Suppressor macrophage treated with lipopolysaccharide for 4 hours (primary cell): ENCODE measurements around the gene ZNF14.
"Not testable (repeated sequence)": the region's sequence is repeated elsewhere in the genome, so short reads cannot be mapped to it uniquely, and the experiment has no call there.

Experiments used
- DNase-seq: peaks from one replicate; pipeline ENCODE4 v3.0.0-alpha.2; 2020

The ZNF14 gene

DNA sequence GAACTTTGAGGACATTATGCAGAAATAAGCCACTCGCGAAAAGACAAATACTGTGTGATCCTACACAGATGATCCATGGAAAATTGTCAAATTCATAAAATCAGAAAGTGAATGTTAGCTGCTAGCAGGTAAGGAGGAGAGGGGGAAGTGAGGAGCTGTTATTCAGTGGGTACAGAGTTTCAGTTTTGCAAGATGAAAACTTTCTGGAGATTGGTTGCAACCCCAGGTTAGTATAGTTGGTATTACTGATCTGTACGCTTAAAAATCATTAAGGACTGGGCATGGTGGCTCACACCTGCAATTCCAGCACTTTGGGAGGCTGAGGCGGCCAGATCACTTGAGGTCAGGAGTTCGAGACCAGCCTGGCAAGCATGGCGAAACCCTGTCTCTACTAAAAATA, 46.3 kb downstream of the ZNF14 start:
- no peak for DNase-seq

DNA sequence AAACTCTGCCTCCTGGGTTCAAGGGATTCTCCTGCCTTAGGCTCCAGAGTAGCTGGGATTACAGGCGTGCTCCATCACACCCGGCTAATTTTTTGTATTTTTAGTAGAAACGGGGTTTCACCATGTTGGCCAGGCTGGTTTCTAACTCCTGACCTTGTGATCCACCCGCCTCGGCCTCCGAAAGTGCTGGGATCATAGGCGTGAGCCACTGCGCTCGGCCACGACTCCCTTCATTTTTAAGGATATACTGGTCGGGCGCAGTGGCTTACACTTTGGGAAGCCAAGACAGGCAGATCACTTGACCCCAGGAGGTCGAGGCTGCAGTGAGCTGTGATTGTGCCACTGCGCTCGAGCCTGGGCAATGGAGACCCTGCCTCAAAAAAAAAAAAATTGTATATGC, 46.8 kb downstream of the ZNF14 start:
- not testable (repeated sequence) for DNase-seq

DNA sequence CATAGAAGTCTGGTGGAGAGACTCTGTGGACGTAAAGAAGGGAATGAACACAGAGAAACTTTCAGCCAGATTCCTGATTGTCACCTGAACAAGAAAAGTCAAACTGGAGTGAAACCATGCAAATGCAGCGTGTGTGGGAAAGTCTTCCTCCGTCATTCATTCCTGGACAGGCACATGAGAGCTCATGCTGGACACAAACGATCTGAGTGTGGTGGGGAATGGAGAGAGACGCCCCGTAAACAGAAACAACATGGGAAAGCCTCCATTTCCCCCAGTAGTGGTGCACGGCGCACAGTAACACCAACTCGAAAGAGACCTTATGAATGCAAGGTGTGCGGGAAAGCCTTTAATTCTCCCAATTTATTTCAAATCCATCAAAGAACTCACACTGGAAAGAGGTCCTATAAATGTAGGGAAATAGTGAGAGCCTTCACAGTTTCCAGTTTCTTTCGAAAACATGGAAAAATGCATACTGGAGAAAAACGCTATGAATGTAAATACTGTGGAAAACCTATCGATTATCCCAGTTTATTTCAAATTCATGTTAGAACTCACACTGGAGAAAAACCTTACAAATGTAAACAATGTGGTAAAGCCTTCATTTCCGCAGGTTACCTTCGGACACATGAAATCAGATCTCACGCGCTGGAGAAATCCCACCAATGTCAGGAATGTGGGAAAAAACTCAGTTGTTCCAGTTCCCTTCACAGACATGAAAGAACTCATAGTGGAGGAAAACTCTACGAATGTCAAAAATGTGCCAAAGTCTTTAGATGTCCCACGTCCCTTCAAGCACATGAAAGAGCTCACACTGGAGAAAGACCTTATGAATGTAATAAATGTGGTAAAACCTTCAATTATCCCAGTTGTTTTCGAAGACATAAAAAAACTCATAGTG, 53.5 kb downstream of the ZNF14 start:
- no peak for DNase-seq

DNA sequence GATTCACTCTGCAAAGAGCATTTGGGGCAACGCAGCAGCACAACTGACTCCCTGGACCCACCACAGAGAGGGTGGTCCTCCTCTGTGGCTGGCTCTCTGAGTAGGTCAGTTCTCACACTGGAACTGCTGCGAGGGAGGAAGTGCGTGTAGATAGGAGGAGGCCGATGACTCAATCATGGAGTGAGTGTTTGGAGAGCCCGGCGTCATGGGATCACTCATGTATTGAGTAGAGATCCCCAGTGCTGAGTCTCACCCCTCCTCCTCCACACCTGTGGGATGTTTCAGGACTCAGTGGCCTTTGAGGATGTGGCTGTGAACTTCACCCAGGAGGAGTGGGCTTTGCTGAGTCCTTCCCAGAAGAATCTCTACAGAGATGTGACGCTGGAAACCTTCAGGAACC, 55.3 kb downstream of the ZNF14 start:
- DNase-seq: no peak

DNA sequence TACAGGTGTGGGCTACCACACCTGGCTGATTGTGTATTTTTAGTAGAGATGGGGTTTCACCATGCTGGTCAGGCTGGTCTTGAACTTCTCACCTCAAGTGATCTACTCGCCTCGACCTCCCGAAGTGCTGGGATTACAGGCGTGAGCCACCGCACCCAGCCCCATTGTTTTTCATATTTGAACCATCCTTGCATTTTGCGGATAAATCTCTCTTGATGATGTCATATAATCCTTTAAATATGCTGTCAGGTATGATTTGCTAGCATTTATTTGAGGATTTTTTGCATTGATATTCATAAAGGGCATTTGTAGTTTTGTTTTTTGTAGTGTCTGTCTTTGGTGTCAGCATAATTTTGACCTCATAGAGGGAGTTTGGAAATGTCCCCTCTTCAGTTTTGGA, 58.6 kb downstream of the ZNF14 start:
- DNase-seq: no peak

DNA sequence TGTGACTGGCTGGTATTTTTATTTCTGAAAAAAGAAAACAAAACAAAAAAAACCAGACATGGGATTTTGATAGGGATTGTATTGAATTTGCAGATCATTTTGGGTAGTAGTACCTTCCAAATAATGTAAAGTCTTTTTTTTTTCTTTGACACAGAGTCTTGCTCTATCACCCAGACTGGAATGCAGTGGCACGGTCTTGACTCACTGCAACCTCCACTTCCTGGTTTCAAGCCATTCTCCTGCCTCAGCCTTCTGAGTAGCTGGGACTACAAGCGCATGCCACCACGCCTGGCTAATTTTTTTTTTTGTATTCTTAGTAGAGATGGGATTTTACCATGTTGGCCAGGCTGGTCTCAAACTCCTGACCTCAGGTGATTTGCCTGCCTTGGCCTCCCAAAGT, 60.1 kb downstream of the ZNF14 start:
- DNase-seq: no peak

DNA sequence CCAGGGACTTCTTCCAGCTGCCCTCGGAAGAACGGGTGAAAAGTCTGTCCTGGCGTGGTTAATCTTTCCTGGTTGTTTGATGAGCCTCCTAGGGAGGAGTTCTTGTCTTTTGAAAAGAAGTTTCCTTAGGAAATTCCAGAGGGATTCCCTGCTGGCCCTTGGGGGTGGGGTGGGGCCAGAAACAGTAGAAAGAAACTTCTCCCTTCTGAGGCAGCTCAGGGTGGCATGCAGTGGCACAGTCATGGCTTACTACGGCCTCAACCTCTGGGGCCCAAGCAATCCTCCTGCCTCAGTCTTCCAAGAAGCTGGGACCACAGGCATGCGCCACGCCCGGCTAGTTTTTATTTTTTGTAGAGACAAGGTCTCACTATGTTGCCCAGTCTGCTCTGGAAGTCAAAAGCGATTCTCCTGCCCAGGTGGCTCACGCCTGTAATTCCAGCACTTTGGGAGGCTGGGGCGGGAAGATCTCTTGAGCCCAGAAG, 62.8 kb downstream of the ZNF14 start:
- no peak for DNase-seq

DNA sequence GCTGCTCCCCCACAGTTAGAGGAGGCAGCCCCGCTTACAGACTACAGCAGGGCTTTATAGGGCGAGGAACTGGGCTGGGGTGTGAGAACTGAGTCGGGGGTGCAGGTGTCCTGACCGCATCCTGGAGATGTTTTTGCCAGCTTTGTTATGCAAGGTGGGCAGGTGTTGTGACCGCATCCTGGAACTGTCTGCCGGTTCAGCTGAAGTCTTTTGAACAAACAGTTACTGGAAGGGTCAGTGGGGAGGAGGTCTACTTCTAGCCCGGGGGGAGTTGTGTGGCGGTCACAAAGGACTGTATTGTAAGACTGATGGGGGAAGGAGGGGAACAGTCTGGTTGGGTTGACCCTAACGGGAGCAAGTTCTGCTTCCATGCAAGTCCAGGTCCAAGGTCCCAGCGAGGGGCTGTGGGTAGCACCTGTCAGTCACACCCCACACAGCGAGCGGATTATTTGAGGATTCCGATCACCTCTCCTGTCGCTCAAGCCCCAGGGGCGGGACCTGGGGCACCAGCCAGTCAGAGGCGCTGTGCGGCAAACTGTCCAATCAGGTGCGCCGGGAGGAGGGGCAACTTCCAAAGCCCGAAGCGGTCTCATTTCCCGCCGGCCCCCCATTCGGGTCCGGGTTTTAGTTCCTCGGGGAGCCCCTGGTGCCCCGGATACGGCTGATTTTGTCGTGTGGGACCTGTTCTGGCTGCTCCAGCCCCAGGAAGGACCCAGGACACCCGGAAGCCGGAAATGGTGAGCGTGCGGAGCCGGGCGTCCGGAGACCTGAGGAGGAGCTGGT, 64.5 kb downstream of the ZNF14 start, which contains the start of gene ZNF101:
TSS of gene ZNF101 (plus strand) at position 610 of the 783 bp plus-strand sequence. CDS start at position 735, 125 bp downstream.
- peak; percentile 95 for DNase-seq

DNA sequence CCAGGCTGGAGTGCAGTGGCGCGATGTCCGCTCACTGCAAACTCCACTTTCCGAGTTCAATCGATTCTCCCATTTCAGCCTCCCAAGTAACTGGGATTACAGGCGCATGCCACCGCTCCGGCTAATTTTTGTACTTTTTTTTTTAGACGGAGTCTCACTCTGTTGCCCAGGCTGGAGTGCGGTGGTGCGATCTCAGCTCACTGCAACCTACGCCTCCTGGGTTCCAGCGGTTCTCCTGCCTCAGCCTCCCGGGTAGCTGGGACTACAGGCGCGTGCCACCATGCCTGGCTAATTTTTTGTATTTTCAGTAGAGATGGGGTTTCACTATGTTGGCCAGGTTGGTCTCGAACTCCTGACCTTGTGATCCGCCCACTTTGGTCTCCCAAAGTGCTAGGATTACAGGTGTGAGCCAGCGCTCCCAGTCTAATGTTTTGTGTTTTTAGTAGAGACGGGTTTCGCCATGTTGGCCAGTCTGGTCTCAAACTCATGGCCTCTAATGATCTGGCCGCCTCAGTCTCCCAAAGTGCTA, 67.4 kb downstream of the ZNF14 start:
- not testable (repeated sequence) for DNase-seq

DNA sequence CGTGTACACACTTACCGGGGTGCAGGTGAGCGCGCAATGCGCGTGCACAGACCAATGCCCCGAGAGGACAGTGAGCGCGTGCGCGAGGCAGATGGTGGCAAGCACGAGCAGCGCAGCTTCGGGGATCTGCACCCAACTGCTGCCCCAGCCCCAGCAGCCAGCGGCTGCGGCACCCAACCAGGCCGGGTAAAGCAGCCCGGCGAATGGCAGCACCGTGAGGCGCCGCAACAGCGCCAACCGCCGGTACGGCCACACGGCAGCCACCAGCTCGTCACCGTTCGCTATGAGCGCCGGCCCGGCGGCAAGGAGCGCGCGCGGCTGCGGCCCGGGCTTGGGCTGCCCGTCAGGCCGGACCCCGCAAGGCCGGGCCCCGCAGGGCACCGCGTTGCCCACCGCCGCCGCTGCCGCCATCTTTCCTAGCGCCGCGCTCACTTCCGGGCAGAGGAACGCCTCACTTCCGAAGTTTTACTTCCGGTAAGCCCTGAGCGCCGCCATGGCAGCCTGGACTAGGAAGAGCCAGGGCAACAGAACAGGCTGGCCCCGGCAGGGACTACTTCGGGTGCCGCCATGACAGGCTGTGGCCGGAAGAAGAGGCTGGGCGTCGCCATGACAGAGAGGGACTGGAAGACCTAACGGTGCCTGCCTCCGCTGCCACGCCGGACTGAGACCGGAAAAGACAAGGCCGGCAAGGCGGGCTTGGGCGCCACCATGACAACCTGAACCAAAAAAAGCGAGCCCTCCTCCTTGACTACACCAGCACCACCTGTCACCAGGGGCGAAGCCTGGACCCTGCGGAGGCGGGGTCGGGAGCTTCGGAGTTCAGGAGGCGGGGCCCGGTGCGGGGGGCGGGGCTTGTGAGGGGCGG, 69.4 kb downstream of the ZNF14 start, which contains the start of gene ATP13A1:
TSS of gene ATP13A1 (minus strand) at position 421 of the 865 bp plus-strand sequence. CDS start at position 411, 10 bp downstream.
- peak; percentile 98 for DNase-seq

DNA sequence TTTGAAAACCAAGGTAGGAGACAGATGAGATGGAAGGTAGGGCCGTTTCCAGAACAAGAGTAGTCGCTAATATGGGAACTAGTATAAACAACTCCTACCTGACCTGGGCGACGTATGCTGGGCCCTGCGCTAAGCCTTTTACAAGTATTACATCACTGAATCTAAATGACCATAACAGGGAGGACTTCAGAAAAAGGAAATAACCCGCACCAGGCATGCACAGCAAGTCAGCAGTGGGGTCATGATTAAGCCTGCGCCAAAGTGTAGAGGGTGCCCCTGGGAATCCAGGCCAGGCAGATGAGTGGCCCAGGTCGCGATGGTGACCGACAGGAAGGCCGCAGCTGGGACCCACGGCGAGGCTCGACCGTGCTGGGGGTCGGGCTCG, 70.0 kb downstream of the ZNF14 start:
- peak; percentile 68 for DNase-seq

DNA sequence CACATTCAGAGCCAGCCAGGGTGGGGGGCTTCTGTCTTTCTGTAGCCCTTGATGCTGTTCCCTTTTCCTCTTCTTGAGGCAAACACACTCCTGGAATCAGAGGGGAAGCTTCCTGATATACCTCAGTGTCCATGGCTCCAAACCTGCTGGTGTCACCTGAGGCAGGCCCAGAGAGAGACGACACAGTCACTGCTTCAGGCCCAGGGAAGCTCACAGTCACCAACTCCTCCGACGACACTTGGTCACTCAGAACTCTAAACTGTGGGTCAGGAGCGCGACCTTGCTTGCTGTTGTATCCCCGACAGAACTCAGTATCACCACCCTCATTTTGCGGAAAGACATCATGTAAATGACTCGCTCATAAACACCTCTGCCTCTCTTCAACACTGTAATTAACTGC, 70.6 kb downstream of the ZNF14 start:
- peak; percentile 3 for DNase-seq

DNA sequence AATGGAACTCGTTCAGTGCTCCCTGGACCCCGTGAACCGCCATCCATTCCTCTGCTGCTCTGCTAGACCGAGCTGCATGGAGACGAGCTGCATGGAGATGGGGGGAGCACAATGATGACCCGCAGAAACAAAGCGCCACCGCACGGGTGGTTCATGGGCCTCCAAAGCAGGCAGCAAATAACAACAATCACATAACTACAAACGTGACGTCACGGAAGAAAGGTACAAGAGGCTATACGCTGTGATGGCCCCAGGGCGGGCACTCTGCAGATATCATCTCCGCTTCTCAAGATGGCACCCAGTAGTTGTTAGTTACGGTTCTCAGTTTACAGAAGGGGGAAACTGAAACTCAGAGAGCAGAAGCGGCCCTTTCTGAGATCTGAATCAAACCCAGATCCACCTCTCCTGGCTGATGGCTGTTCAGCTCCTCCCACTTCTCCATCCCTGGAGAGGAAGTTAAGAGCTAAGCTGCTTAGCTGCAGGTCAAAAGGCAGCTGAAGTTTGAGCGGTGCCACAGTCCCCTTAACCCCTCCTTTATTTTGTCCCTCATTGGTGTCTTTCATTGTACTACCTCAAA, 71.1 kb downstream of the ZNF14 start:
- DNase-seq: peak; percentile 94

DNA sequence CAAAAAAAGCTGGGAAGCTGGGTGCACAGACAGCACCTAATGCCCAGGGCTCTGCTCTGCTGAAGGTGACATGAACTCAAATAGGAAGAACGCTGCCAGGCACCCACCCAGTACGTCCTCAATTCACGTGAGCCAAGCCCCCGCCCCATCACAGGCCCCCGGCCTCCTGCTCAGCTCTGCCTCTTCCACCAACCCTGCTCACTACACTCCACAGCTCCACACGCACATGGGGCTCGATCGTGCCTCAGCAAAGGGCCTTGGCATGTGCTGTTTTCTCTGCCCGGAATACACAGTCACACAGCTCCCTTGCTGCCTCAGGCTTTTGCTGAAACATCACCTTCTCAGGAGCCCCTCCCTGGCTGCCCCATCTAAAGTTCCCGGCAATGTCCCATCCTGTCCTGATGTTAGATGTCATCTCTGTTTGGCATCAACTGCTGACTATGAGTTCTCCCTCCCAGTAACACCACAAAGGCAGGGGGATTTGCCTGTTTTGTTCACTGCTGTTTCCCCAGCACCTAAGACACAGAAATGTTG, 71.7 kb downstream of the ZNF14 start:
- peak; percentile 2 for DNase-seq
